GM23338 (cell line): ENCODE results near the gene ADGRL3. TPM values are rescaled to one million over a fixed set of nuclear protein-coding genes. Genes with fewer than 3 reads are reported as not detected.

Experiments used
- CTCF ChIP-seq, 2 experiments: fragments of 200-600 bp in 1 of 2; sonication (generic) in 1 of 2; conservative IDR thresholded peaks; 2 replicates each; pipeline versions ENCODE4 v1.5.1 to v1.6.1; 2016 to 2017; ENCODE audit warnings: antibody characterized with exemption in 2 of 2, low read depth in 2 of 2, mild to moderate bottlenecking in 2 of 2, moderate library complexity in 1 of 2
- EZH2 ChIP-seq: fragments of 200-600 bp; sonication (generic); IDR thresholded peaks from one replicate; pipeline ENCODE4 v1.8.0; 2017; ENCODE audit warnings: antibody characterized with exemption, mild to moderate bottlenecking, low read depth; ENCODE audit not compliant: unreplicated experiment
- EZH2phosphoT487 ChIP-seq: fragments of 200-600 bp; sonication (generic); IDR thresholded peaks from one replicate; pipeline ENCODE4 v1.8.1; 2018; ENCODE audit warnings: antibody characterized with exemption; ENCODE audit not compliant: unreplicated experiment
- NANOG ChIP-seq: IDR thresholded peaks from 2 replicates; pipeline ENCODE4 v1.6.1; 2016; ENCODE audit warnings: antibody characterized with exemption, borderline replicate concordance
- POLR2AphosphoS5 ChIP-seq: IDR thresholded peaks from 2 replicates; pipeline ENCODE4 v1.6.1; 2016; ENCODE audit warnings: antibody characterized with exemption, low read depth
- STAT1 ChIP-seq: IDR thresholded peaks from one replicate; pipeline ENCODE4 v1.6.1; 2016; ENCODE audit warnings: antibody characterized with exemption; ENCODE audit not compliant: unreplicated experiment
- ZNF114 ChIP-seq: fragments of 250-450 bp; sonication (Bioruptor Pico); IDR thresholded peaks from 2 replicates; pipeline ENCODE4 v1.5.0; 2020; ENCODE audit warnings: mild to moderate bottlenecking, moderate library complexity
- ZNF331 ChIP-seq: fragments of 250-450 bp; sonication (Bioruptor Pico); IDR thresholded peaks from 2 replicates; pipeline ENCODE4 v1.5.0; 2020; ENCODE audit warnings: low read depth, mild to moderate bottlenecking, moderate library complexity
- polyA plus RNA-seq: library from polyadenylated mRNA; unstranded; fragments of >200 nt; fragmentation: Nextera tagmentation; extraction: Ambion mirVana; gene quantifications from 2 replicates; pipeline ENCODE4 v1.2.1, GENCODE V29; 2016
- total RNA-seq: library from RNA; depleted of rRNA; stranded (reverse); fragments of >200 nt; shearing (Covaris generic); gene quantifications from 2 replicates; pipeline ENCODE4 v1.2.3, GENCODE V29; 2014
- TF ChIP-seq, protein P1 (sequence below): fragments of 250-450 bp; sonication (Bioruptor Pico); IDR thresholded peaks from 2 replicates; pipeline ENCODE4 v1.5.0; 2020; ENCODE audit warnings: mild to moderate bottlenecking, moderate library complexity
- TF ChIP-seq, protein P2 (sequence below): IDR thresholded peaks from 2 replicates; pipeline ENCODE4 v1.6.1; 2016; ENCODE audit warnings: antibody characterized with exemption

Gene ADGRL3
- total and polyA plus RNA-seq, 2 experiments from 2014 or later: 9.7 to 16.5 TPM

DNA sequence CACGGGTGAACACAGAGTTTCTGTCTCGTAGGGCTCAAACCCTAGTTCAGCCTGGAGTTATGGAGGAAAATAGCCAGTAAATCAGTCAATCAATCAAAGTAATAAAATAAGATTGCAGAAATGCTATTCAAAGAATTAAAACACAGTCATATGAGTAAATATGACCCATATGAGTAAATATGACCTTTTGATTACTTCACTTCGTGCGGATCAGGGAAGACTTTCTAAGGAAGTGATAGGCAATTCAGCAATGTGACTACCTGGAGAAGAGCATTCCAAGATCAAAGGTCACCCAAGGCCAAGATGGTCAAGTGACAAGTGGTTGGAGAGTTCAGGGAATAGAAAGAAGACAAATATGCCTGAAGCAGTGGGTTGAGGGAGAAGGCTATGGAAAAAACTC, 722.6 kb downstream of the ADGRL3 start (continued):
- TF ChIP-seq, protein P1, sequence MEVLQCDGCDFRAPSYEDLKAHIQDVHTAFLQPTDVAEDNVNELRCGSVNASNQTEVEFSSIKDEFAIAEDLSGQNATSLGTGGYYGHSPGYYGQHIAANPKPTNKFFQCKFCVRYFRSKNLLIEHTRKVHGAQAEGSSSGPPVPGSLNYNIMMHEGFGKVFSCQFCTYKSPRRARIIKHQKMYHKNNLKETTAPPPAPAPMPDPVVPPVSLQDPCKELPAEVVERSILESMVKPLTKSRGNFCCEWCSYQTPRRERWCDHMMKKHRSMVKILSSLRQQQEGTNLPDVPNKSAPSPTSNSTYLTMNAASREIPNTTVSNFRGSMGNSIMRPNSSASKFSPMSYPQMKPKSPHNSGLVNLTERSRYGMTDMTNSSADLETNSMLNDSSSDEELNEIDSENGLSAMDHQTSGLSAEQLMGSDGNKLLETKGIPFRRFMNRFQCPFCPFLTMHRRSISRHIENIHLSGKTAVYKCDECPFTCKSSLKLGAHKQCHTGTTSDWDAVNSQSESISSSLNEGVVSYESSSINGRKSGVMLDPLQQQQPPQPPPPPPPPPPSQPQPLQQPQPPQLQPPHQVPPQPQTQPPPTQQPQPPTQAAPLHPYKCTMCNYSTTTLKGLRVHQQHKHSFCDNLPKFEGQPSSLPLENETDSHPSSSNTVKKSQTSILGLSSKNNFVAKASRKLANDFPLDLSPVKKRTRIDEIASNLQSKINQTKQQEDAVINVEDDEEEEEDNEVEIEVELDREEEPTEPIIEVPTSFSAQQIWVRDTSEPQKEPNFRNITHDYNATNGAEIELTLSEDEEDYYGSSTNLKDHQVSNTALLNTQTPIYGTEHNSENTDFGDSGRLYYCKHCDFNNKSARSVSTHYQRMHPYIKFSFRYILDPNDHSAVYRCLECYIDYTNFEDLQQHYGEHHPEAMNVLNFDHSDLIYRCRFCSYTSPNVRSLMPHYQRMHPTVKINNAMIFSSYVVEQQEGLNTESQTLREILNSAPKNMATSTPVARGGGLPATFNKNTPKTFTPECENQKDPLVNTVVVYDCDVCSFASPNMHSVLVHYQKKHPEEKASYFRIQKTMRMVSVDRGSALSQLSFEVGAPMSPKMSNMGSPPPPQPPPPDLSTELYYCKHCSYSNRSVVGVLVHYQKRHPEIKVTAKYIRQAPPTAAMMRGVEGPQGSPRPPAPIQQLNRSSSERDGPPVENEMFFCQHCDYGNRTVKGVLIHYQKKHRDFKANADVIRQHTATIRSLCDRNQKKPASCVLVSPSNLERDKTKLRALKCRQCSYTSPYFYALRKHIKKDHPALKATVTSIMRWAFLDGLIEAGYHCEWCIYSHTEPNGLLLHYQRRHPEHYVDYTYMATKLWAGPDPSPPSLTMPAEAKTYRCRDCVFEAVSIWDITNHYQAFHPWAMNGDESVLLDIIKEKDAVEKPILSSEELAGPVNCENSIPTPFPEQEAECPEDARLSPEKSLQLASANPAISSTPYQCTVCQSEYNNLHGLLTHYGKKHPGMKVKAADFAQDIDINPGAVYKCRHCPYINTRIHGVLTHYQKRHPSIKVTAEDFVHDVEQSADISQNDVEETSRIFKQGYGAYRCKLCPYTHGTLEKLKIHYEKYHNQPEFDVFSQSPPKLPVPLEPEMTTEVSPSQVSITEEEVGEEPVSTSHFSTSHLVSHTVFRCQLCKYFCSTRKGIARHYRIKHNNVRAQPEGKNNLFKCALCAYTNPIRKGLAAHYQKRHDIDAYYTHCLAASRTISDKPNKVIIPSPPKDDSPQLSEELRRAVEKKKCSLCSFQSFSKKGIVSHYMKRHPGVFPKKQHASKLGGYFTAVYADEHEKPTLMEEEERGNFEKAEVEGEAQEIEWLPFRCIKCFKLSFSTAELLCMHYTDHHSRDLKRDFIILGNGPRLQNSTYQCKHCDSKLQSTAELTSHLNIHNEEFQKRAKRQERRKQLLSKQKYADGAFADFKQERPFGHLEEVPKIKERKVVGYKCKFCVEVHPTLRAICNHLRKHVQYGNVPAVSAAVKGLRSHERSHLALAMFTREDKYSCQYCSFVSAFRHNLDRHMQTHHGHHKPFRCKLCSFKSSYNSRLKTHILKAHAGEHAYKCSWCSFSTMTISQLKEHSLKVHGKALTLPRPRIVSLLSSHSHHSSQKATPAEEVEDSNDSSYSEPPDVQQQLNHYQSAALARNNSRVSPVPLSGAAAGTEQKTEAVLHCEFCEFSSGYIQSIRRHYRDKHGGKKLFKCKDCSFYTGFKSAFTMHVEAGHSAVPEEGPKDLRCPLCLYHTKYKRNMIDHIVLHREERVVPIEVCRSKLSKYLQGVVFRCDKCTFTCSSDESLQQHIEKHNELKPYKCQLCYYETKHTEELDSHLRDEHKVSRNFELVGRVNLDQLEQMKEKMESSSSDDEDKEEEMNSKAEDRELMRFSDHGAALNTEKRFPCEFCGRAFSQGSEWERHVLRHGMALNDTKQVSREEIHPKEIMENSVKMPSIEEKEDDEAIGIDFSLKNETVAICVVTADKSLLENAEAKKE (CRISPR knock-in tag): no peak
- TF ChIP-seq NANOG (no peak), EZH2phosphoT487 (no peak), EZH2 (no peak), ZNF114 (CRISPR knock-in tag) (no peak), POLR2AphosphoS5 (no peak), CTCF (conservative IDR thresholded peaks at IDR 0.05; ENCODE audit: low read depth in 2 of 2) (no peak), ZNF331 (CRISPR knock-in tag) (no peak), STAT1 (no peak)
- TF ChIP-seq, protein P2, sequence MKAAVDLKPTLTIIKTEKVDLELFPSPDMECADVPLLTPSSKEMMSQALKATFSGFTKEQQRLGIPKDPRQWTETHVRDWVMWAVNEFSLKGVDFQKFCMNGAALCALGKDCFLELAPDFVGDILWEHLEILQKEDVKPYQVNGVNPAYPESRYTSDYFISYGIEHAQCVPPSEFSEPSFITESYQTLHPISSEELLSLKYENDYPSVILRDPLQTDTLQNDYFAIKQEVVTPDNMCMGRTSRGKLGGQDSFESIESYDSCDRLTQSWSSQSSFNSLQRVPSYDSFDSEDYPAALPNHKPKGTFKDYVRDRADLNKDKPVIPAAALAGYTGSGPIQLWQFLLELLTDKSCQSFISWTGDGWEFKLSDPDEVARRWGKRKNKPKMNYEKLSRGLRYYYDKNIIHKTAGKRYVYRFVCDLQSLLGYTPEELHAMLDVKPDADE: no peak
